Testis (tissue), 2 donors: ENCODE measurements around the gene SH3RF3.

Experiments used
- POLR2A ChIP-seq: fragments of 450-650 bp; IDR thresholded peaks from one replicate; pipeline ENCODE4 v1.6.1; 2017; ENCODE audit warnings: antibody characterized with exemption, mild to moderate bottlenecking, moderate library complexity
- TF ChIP-seq, protein P1 (sequence below), 3 experiments: fragments of 450-650 bp in 2 of 3; fragments of 200-600 bp in 1 of 3; sonication (generic) in 1 of 3; IDR thresholded peaks; one replicate each; pipeline ENCODE4 v1.5.1; 2016 to 2019; ENCODE audit warnings: antibody characterized with exemption in 3 of 3, mild to moderate bottlenecking in 2 of 3, moderate library complexity in 1 of 3

DNA sequence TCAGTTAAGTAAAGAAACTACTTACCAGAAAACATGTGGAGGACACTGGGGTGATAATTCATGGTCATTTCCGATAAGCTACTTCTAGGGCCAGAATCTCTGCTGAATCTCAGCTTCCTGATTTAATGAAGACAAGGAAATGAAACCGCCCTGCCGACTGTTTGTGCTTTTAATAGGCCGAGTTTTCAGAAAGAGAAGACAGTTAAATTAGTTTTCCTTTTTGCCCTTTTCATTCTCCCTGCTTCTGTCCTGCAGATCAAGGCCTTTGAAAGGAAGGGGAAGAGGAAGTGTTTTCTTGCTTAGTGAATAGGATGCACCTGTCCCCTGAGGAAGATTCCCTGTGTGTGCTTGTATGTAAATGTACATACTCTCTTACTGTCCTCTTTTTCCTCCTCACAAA, 126.6 kb downstream of the SH3RF3 start:
- TF ChIP-seq, protein P1, sequence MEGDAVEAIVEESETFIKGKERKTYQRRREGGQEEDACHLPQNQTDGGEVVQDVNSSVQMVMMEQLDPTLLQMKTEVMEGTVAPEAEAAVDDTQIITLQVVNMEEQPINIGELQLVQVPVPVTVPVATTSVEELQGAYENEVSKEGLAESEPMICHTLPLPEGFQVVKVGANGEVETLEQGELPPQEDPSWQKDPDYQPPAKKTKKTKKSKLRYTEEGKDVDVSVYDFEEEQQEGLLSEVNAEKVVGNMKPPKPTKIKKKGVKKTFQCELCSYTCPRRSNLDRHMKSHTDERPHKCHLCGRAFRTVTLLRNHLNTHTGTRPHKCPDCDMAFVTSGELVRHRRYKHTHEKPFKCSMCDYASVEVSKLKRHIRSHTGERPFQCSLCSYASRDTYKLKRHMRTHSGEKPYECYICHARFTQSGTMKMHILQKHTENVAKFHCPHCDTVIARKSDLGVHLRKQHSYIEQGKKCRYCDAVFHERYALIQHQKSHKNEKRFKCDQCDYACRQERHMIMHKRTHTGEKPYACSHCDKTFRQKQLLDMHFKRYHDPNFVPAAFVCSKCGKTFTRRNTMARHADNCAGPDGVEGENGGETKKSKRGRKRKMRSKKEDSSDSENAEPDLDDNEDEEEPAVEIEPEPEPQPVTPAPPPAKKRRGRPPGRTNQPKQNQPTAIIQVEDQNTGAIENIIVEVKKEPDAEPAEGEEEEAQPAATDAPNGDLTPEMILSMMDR (IDR thresholded peaks at IDR 0.05): no peak
- no peak for TF ChIP-seq POLR2A
